NCI-H2227 treated with DMSO at 0.1 percent for 48 hours (cell line): ENCODE measurements around the gene MAVS.

Experiments
- DNase-seq: peaks from one replicate; lab custom pipeline; 2025; lab: John Stamatoyannopoulos, UW

MAVS gene

DNA sequence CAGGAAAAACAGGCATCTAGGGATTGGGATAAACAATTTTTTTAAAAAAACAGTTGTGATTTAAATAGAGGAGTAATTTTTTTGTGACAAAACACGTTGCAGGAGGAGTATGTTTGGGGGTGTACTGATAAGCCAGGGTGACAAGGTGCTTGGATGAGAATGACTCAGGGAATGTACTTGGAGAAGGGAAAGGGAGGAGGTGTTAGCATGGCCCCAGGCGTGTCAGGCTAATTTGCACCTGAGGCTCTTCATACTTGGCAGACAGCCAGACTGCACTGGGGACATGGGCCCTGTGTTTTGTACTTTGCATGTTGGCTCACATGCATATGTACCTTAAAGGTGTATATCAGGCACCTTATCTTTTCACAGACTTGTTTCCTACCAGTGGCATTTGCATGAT lies 65.3 kb downstream of the MAVS start:
- peak; percentile 35 for DNase-seq

- DNase-seq, result no peak
Measured at GRCh38 chr20:3914446-3914845, 67.8 kb downstream of the MAVS start.

DNA sequence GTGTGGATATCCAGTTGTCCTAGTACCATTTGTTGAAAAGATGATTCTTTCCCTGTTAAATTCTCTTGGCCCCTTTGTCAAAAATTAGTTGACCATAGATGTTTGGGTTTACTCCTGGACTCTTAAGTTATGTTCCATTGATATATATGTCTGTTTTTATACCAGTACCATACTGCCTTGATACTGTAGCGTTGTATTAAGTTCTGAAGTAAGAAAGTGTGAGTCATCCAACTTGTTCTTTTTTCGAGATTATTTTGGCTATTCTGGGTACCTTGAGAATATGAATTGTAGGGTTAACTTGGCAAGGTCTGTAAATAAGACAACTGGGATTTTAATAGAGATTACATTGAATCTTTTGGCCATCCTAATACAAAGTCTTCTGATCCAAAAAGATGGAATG lies 69.1 kb downstream of the MAVS start:
- DNase-seq, result no peak

DNA sequence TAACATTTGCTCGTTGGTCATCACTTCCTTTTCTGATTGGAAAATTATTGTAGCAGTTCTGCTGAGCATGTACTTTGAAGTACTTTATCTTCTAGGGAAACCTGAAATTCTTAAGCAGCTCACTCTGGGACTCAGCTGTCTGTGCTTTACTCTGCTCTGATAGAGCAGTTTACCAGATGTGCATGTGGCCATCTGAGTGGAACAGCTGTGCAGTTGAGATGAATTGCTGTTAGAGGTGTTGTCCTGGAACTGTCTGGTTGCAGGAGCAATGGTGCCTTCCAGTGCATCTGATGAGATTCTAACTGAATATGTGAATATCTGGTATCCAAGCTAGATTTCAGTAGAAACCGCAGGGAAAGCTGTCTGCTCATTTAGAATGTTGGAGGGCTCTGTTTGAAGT lies 69.7 kb downstream of the MAVS start:
- DNase-seq, result no peak

GRCh38 chr20:3919352-3919751 lies 72.7 kb downstream of the MAVS start:
- no peak for DNase-seq

DNA sequence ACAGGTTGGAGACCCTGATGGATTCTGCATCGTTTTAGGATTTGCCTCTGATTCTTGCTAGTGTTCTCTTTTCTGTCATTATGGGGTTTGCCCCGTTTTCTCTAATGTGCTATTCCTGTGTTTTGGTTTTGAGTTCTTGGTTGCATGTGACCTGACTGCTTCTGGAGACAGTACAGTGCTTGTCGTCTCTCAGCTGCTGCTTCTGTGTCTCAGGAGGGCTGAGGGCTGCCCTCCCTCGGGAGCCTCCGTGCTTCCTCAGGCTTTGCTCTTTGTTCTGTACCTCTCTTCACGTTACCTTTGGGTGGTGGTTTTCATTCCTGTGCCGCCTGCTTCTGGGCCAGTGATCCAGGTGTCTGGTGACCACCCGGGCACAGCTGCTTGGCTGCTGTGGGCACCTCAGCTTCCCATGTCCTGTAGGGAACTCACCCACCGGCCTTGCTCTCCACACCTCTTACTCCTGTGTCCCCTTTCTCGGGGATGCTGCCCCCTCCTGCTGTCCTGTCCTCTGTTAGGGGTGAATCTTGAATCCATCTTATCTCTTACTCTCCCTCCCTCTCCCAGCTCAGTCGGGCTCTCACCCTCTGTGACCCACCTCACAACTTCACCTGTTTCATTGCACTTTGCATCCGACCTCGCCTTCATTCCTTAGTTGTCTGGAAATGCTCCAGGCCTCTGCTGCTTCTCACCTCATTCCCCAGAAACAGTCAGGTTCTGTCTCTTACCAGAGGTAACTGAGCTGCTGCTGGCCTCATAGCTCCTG lies 75.8 kb downstream of the MAVS start:
- no peak for DNase-seq

- DNase-seq, result no peak
Measured at GRCh38 chr20:3922983-3923339, 76.3 kb downstream of the MAVS start.

GRCh38 chr20:3923818-3924217 lies 77.2 kb downstream of the MAVS start:
- DNase-seq, result no peak

DNA sequence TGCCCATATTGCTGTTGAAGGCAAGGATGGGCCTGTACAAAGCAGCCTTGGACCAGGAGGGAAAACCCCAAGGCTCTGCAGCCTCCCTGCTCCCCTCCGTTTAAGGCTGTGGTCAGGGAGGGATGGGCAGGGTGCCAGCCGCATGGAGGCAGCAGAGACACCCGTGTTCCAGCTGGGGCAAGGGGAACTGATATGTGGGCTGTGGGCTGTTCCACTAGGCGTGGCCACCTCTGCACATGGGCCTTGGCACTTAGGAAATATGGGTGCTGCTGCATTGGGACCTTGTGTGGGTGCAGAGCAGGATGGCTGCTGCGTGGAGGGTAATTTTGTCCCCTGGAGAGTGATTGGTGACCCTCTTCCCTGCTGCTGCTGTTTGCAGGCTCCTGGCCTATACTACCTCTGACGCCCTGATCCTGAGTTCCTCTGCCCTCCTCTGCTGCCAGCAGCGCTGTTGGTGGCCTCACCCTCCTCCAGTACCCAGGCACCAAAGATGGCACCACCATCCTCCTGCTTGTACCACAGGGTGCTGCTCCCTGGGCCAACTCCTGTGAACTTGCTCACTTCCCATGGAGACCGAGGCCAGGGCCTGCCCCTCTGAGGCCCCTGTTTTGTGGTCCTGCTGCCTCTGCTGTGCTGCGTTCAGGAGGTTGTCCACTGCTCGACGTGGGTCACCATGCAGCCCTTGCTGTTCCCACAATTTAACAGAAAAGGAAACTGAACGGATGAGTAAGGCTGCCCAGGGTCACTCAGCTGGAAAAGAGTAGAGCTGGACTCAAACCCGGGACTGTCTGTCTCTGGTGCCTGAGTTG lies 77.9 kb downstream of the MAVS start:
- DNase-seq, result no peak

- DNase-seq, result no peak
Measured at GRCh38 chr20:3925113-3925695, 78.6 kb downstream of the MAVS start.
